Lung (tissue), 12 donors: ENCODE results near the gene ODAD3. TPM values are rescaled to one million over a fixed set of nuclear protein-coding genes. Genes with fewer than 3 reads are reported as not detected.

Experiments
- ATAC-seq: fragments of 200-7000 bp; cut with Tn5 transposase; one replicate; pipeline ENCODE4 v1.9.1; 2020; ENCODE audit warnings: moderate number of reproducible peaks; ENCODE audit not compliant: insufficient read depth, low FRiP score
- DNase-seq, 3 donors: peaks; one replicate each; pipeline ENCODE4 v3.0.0-alpha.2; 2013 to 2017
- H3K27ac ChIP-seq, 2 donors: one replicate each; pipeline ENCODE4 v1.5.1; 2013; ENCODE audit warnings: mild to moderate bottlenecking in 2 of 2, moderate library complexity in 2 of 2, control low read depth in 1 of 2, inconsistent platforms in 1 of 2, low read depth in 1 of 2, low read length in 1 of 2
- H3K27me3 ChIP-seq, 3 donors: one replicate each; pipeline ENCODE4 v1.5.1; 2013; ENCODE audit warnings: low read length in 2 of 3; ENCODE audit not compliant: control insufficient read depth in 3 of 3, insufficient read depth in 3 of 3
- H3K36me3 ChIP-seq, 4 donors: one replicate each; pipeline ENCODE4 v1.5.1; 2013; ENCODE audit warnings: low read length in 4 of 4, mild to moderate bottlenecking in 1 of 4, moderate library complexity in 1 of 4; ENCODE audit not compliant: control insufficient read depth in 4 of 4, insufficient read depth in 4 of 4
- H3K4me1 ChIP-seq, 5 donors: one replicate each; pipeline ENCODE4 v1.5.1; 2013; ENCODE audit warnings: low read length in 5 of 5, mild to moderate bottlenecking in 2 of 5, moderate library complexity in 1 of 5; ENCODE audit not compliant: control insufficient read depth in 5 of 5, insufficient read depth in 5 of 5
- H3K4me3 ChIP-seq: one replicate; pipeline ENCODE4 v1.5.1; 2013; ENCODE audit warnings: mild to moderate bottlenecking, control low read depth, moderate library complexity
- H3K9ac ChIP-seq, 2 donors: one replicate each; pipeline ENCODE4 v1.5.1; 2013; ENCODE audit warnings: low read length in 2 of 2, control low read depth in 1 of 2; ENCODE audit not compliant: insufficient read depth in 1 of 2
- H3K9me3 ChIP-seq, 4 donors: one replicate each; pipeline ENCODE4 v1.5.1; 2013; ENCODE audit warnings: low read length in 3 of 4, mild to moderate bottlenecking in 1 of 4, moderate library complexity in 1 of 4; ENCODE audit not compliant: control insufficient read depth in 4 of 4, insufficient read depth in 3 of 4
- WGBS, 2 donors: extraction: QIAGEN DNeasy Blood & Tissue Kit; methylation state at CpG; one replicate each; pipeline ENCODE4 v1.1.7; 2013; 5-methylcytosine and 5-hydroxymethylcytosine counted together
- polyA plus RNA-seq, 2 donors: library from polyadenylated mRNA; stranded (reverse); fragments of 200-250 nt; gene quantifications; one replicate each; pipeline ENCODE4 v1.2.1, GENCODE V29; 2013
- total RNA-seq, 2 donors: library from RNA; depleted of rRNA in 1 of 2; stranded (reverse); fragments of >200 nt in 1 of 2; gene quantifications; one replicate each; pipeline ENCODE4 v1.2.1, GENCODE V29; 2014 to 2021
- TF ChIP-seq, protein P1 (sequence below): IDR thresholded peaks from 2 replicates; pipeline ENCODE4 v1.5.1; 2012; ENCODE audit warnings: mild to moderate bottlenecking; ENCODE audit errors: control extremely low read depth, extremely low read depth
- donor health status: control.
- donor health status: control.
- donor health status: Bipolar disorder and iron deficiency.
- donor health status: healthy.
- donor health status: DM: yes; HTN: yes; CAD: no.

ODAD3 gene
- total and polyA plus RNA-seq, 4 donors: 2.0 to 9.8 (median 4.2) TPM

- Histone ChIP-seq H3K27ac (no peak overlapping the region), H3K4me1 (peaks cover 0 to 5% (median 0%) of the 10 kb centered on the region in 5 donors)
- TF ChIP-seq, protein P1, sequence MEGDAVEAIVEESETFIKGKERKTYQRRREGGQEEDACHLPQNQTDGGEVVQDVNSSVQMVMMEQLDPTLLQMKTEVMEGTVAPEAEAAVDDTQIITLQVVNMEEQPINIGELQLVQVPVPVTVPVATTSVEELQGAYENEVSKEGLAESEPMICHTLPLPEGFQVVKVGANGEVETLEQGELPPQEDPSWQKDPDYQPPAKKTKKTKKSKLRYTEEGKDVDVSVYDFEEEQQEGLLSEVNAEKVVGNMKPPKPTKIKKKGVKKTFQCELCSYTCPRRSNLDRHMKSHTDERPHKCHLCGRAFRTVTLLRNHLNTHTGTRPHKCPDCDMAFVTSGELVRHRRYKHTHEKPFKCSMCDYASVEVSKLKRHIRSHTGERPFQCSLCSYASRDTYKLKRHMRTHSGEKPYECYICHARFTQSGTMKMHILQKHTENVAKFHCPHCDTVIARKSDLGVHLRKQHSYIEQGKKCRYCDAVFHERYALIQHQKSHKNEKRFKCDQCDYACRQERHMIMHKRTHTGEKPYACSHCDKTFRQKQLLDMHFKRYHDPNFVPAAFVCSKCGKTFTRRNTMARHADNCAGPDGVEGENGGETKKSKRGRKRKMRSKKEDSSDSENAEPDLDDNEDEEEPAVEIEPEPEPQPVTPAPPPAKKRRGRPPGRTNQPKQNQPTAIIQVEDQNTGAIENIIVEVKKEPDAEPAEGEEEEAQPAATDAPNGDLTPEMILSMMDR: no peak
These were observed 30.7 kb upstream of the ODAD3 start for GRCh38 chr19:11465600-11465999.

DNA sequence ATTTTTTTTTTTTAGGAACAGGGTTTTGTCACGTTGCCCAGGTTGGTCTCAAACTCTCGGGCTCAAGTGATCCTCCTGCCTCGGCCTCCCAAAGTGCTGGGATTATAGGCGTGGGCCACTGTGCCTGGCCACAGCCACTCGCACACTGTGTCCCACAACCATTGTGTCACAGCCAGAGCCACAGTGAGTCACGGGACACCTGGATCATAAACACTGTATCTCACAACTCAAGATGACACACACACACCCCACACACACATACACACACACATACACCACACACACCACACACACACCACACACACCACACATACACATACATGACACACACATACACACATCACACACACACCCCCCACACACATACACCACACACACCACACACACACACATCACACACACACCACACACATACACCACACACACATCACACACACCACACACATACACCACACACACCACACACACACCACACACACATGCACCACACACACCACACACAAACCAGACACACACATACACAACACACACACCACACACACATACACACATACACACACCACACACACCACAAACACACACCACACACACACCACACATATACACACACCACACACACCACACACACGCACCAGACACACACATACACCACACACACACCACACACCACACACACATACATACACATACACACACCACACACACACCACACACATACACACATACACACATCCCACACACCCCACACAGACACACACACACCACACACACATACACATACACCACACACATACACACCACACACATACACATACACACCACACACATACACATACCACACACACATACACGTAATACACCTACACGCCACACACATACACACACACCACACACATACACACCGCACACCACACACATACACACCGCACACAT lies 29.7 kb upstream of the ODAD3 start:
- WGBS, 2 donors: 83 to 88% methylated on average over 11 of the region's 11 CpGs
- ATAC-seq: no peak
- no peak for DNase-seq
- no peak overlapping the region for H3K4me3 ChIP-seq
- H3K36me3 ChIP-seq: no peaks in the 10 kb centered on the region
- H3K27ac ChIP-seq: no peak overlapping the region
- peaks cover 0 to 5% (median 0%) of the 10 kb centered on the region in 5 donors for H3K4me1 ChIP-seq
- TF ChIP-seq, protein P1: no peak
- peak overlapping the region in 1 of 2 donors; percentile 29 for H3K9ac ChIP-seq
- H3K27me3 ChIP-seq: no peaks in the 10 kb centered on the region
- peaks cover 0 to 6% (median 2%) of the 10 kb centered on the region in 4 donors for H3K9me3 ChIP-seq

More at GRCh38 chr19:11465600-11465999, 30.7 kb upstream of the ODAD3 start:
- no peak overlapping the region for H3K4me3 ChIP-seq
- peaks cover 0 to 6% (median 2%) of the 10 kb centered on the region in 4 donors for H3K9me3 ChIP-seq
- no peak overlapping the region for H3K9ac ChIP-seq
- no peaks in the 10 kb centered on the region for H3K27me3 ChIP-seq
- H3K36me3 ChIP-seq: no peaks in the 10 kb centered on the region
- DNase-seq (no peak), ATAC-seq (no peak)
- 39 to 49% methylated on average over 8 of the region's 8 CpGs for WGBS, 2 donors

DNA sequence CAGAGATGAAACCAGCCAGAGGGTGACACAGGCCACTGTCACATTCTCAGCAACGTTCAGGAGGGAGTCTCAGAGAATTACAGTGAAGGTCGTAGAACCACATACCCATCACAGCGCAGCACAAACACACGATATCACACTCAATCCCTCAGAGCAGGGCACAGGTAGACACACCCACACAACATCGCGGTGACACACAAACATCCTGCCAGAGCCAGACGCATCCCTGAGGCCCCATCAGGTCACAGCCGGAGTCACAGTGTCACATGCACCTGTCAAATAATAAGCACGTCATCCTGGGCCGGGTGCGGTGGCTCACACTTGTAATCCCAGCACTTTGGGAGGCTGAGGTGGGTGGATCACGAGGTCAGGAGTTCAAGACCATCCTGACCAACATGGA lies 28.5 kb upstream of the ODAD3 start:
- ATAC-seq: no peak
- Histone ChIP-seq H3K27ac (no peak overlapping the region), H3K9me3 (peaks cover 0 to 6% (median 2%) of the 10 kb centered on the region in 4 donors), H3K4me1 (peaks cover 0 to 5% (median 0%) of the 10 kb centered on the region in 5 donors), H3K36me3 (no peaks in the 10 kb centered on the region), H3K4me3 (no peak overlapping the region), H3K27me3 (no peaks in the 10 kb centered on the region), H3K9ac (no peak overlapping the region)
- DNase-seq: no peak
- TF ChIP-seq, protein P1: no peak
- WGBS, 2 donors: 65 to 80% methylated on average over 12 of the region's 12 CpGs
